ENCODE measurements around the gene CCDC57. TPM values are rescaled to one million over a fixed set of nuclear protein-coding genes. Genes with fewer than 3 reads are reported as not detected.
"Not testable (repeated sequence)": the region's sequence is repeated elsewhere in the genome, so short reads cannot be mapped to it uniquely, and the experiment has no call there.

CCDC57 gene
- 10 to 100 TPM in 2 of 4 donors, 1 to 10 TPM in 2; 7.9 to 22.1 (median 9.8) TPM for total RNA-seq

- Histone ChIP-seq H3K4me3 (peak within 1 kb of the TSS; percentile 63 to 97 (median 87)), H3K27me3 (peaks cover 0 to 5% (median 0%) of the 10 kb centered on the region in 4 donors), H3K9me3 (no peaks in the 10 kb centered on the region), H3K27ac (peak within 1 kb of the TSS; percentile 67 to 91 (median 84)), H3K36me3 (no peaks in the 10 kb centered on the region), H3K4me1 (peaks cover 34 to 60% (median 38%) of the 10 kb centered on the region in 3 donors)
- peak in 3 of 4 donors; percentile 37 to 65 (median 47) for TF ChIP-seq POLR2A (IDR thresholded peaks at IDR 0.05)
- TF ChIP-seq, protein P1, sequence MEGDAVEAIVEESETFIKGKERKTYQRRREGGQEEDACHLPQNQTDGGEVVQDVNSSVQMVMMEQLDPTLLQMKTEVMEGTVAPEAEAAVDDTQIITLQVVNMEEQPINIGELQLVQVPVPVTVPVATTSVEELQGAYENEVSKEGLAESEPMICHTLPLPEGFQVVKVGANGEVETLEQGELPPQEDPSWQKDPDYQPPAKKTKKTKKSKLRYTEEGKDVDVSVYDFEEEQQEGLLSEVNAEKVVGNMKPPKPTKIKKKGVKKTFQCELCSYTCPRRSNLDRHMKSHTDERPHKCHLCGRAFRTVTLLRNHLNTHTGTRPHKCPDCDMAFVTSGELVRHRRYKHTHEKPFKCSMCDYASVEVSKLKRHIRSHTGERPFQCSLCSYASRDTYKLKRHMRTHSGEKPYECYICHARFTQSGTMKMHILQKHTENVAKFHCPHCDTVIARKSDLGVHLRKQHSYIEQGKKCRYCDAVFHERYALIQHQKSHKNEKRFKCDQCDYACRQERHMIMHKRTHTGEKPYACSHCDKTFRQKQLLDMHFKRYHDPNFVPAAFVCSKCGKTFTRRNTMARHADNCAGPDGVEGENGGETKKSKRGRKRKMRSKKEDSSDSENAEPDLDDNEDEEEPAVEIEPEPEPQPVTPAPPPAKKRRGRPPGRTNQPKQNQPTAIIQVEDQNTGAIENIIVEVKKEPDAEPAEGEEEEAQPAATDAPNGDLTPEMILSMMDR (IDR thresholded peaks at IDR 0.05): peak in 3 of 6 experiments; percentile 33 to 37 (median 36)
- 2% methylated on average over 13 of the region's 116 CpGs; no CpG with 5 or more reads in 1 of the 2 donors for WGBS, 2 donors
- no peak for DNase-seq
- intact Hi-C loops (cut with DNase I): no loop called here
Observed at GRCh38 chr17:82212331-82213250, at the start of gene CCDC57. CCDC57 (minus strand) TSS chr17:82212842; CDS start chr17:82201944, 10,898 bp downstream.

- intact Hi-C loops (cut with DNase I): no loop called here
- Histone ChIP-seq H3K4me1 (peaks cover 4 to 32% (median 8%) of the 10 kb centered on the region in 3 donors), H3K9me3 (no peaks in the 10 kb centered on the region), H3K27me3 (no peaks in the 10 kb centered on the region), H3K36me3 (peaks cover 26 to 98% (median 49%) of the 10 kb centered on the region in 3 donors), H3K4me3 (no peak overlapping the region), H3K27ac (peak overlapping the region in 3 of 4 donors; percentile 7 to 39 (median 12))
- 63% methylated on average over 3 of the region's 4 CpGs; no CpG with 5 or more reads in 1 of the 2 donors for WGBS, 2 donors
- TF ChIP-seq, protein P1 (IDR thresholded peaks at IDR 0.05): no peak
- no peak for TF ChIP-seq POLR2A (IDR thresholded peaks at IDR 0.05)
- DNase-seq: no peak
Observed at GRCh38 chr17:82262344-82262743, 49.7 kb upstream of the CCDC57 start.

DNA sequence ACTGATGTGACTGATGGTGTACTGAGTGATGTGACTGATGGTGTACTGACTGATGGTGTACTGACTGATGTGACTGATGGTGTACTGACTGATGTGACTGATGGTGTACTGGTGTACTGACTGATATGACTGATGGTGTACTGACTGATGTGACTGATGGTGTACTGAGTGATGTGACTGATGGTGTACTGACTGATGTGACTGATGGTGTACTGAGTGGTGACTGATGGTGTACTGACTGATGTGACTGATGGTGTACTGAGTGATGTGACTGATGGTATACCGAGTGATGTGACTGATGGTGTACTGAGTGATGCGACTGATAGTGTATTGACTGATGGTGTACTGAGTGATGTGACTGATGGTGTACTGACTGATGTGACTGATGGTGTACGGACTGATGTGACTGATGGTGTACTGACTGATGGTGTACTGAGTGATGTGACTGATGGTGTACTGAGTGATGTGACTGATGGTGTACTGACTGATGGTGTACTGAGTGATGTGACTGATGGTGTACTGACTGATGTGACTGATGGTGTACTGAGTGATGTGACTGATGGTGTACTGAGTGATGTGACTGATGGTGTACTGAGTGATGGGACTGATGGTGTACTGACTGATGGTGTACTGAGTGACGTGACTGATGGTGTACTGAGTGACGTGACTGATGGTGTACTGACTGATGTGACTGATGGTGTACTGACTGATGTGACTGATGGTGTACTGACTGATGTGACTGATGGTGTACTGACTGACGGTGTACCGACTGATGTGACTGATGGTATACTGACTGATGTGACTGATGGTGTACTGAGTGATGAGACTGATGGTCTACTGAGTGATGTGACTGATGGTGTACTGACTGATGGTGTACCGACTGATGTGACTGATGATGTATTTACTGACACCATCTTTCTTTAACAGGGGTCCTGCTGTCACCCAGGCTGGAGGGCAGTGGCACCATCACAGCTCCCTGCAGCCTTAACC is 47.6 kb upstream of the CCDC57 start:
- Histone ChIP-seq H3K36me3 (peaks cover 23 to 99% (median 49%) of the 10 kb centered on the region in 3 donors), H3K4me1 (peaks cover 0 to 15% (median 0%) of the 10 kb centered on the region in 3 donors)
- H3K9me3 ChIP-seq; intact Hi-C loops (cut with DNase I); H3K27ac ChIP-seq; H3K27me3 ChIP-seq; H3K4me3 ChIP-seq; DNase-seq: not testable (repeated sequence)
- 85 to 86% methylated on average over 8 of the region's 8 CpGs for WGBS, 2 donors

DNA sequence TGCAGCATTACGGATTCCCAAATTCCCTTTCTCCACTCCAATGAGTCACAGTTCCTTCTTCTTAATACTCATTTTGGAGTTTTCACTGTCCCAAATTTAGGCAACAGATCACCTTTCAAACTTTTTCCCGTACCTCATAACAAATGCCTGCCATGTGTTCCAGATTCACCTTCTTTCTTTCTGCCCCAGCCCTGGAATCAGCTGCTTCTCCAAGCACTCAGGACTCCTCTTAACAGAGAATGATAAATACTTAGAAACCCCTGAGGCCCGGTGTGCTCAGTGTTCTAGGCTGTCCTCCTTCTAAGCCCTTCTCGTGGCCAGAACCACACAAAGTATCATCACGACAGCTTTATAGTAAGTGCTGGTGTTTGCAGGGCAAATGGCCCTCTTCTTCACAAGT is 45.9 kb upstream of the CCDC57 start:
- H3K9me3 ChIP-seq: no peaks in the 10 kb centered on the region
- intact Hi-C loops (cut with DNase I): no loop called here
- H3K27ac ChIP-seq: no peak overlapping the region
- 71 to 73% methylated on average over 5 of the region's 5 CpGs for WGBS, 2 donors
- peaks cover 14 to 99% (median 43%) of the 10 kb centered on the region in 3 donors for H3K36me3 ChIP-seq
- TF ChIP-seq, protein P1 (IDR thresholded peaks at IDR 0.05): no peak
- peak in 1 of 4 donors; percentile 8 for TF ChIP-seq POLR2A (IDR thresholded peaks at IDR 0.05)
- no peak for DNase-seq
- no peak overlapping the region for H3K4me3 ChIP-seq
- H3K27me3 ChIP-seq: no peaks in the 10 kb centered on the region
- H3K4me1 ChIP-seq: peaks cover 0 to 5% (median 0%) of the 10 kb centered on the region in 3 donors

GRCh38 chr17:82257473-82257872 is 44.8 kb upstream of the CCDC57 start:
- no peak overlapping the region for H3K4me3 ChIP-seq
- H3K27me3 ChIP-seq: no peaks in the 10 kb centered on the region
- no peak for TF ChIP-seq POLR2A (IDR thresholded peaks at IDR 0.05)
- TF ChIP-seq, protein P1 (IDR thresholded peaks at IDR 0.05): no peak
- peak overlapping the region in 1 of 4 donors; percentile 16 for H3K27ac ChIP-seq
- H3K4me1 ChIP-seq: no peaks in the 10 kb centered on the region
- intact Hi-C loops (cut with DNase I): no loop called here
- WGBS, 2 donors: 54 to 65% methylated on average over 7 to 8 of the region's 10 CpGs
- H3K36me3 ChIP-seq: peaks cover 25 to 99% (median 47%) of the 10 kb centered on the region in 3 donors
- DNase-seq: no peak
- H3K9me3 ChIP-seq: no peaks in the 10 kb centered on the region

Data from esophagus squamous epithelium (tissue), 5 donors.